Keratinocyte (primary cell): ENCODE measurements around the gene ELAVL1.

Experiments
- EZH2 ChIP-seq: IDR thresholded peaks from one replicate; pipeline ENCODE4 v1.6.1; 2012; ENCODE audit warnings: inconsistent platforms, mild to moderate bottlenecking, low read length, moderate library complexity
- TF ChIP-seq, protein P1 (sequence below), 3 experiments: IDR thresholded peaks in 1 of 3; conservative IDR thresholded peaks in 1 of 3; optimal IDR thresholded peaks in 1 of 3; 2 replicates in 2 of 3; 3 replicates in 1 of 3; pipeline versions ENCODE3 to v1.5.1; 2011; ENCODE audit warnings: low read length in 3 of 3, mild to moderate bottlenecking in 3 of 3, moderate library complexity in 2 of 3, control low read depth in 1 of 3, inconsistent platforms in 1 of 3; ENCODE audit not compliant: insufficient read depth in 2 of 3; ENCODE audit errors: extremely low read depth in 1 of 3

DNA sequence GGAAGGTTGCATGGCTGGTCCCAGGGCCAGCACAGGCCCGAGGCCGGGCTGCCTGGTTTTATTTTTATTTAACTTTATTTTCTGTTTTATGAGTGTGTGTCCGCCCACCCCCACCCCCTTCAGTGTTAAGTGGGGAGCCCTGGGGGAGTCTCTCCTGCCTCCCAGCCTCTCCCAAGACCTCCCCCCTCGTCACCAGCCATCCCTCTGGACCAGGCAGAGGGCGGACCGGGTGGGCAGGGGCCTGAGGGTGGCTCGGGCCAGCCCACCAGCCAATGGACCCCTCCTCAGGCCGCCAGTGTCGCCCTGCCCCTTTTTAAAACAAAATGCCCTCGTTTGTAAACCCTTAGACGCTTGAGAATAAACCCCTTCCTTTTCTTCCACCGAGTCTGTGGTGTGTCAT is 91.3 kb downstream of the ELAVL1 start:
- TF ChIP-seq EZH2: no peak
- TF ChIP-seq, protein P1, sequence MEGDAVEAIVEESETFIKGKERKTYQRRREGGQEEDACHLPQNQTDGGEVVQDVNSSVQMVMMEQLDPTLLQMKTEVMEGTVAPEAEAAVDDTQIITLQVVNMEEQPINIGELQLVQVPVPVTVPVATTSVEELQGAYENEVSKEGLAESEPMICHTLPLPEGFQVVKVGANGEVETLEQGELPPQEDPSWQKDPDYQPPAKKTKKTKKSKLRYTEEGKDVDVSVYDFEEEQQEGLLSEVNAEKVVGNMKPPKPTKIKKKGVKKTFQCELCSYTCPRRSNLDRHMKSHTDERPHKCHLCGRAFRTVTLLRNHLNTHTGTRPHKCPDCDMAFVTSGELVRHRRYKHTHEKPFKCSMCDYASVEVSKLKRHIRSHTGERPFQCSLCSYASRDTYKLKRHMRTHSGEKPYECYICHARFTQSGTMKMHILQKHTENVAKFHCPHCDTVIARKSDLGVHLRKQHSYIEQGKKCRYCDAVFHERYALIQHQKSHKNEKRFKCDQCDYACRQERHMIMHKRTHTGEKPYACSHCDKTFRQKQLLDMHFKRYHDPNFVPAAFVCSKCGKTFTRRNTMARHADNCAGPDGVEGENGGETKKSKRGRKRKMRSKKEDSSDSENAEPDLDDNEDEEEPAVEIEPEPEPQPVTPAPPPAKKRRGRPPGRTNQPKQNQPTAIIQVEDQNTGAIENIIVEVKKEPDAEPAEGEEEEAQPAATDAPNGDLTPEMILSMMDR (optimal IDR thresholded peaks at IDR 0.05 in 1 of 3, IDR thresholded peaks at IDR 0.05 in 1 of 3, conservative IDR thresholded peaks at IDR 0.05 in 1 of 3; ENCODE audit: extremely low read depth in 1 of 3, insufficient read depth in 2 of 3, low read length in 3 of 3): no peak
